Brain pericyte (primary cell): Measurements from ENCODE around the gene NPS.

Experiments used
- DNase-seq: peaks from one replicate; pipeline ENCODE4 v3.0.0-alpha.2; 2012; ENCODE audit warnings: low read depth, low spot score

Gene NPS

DNA sequence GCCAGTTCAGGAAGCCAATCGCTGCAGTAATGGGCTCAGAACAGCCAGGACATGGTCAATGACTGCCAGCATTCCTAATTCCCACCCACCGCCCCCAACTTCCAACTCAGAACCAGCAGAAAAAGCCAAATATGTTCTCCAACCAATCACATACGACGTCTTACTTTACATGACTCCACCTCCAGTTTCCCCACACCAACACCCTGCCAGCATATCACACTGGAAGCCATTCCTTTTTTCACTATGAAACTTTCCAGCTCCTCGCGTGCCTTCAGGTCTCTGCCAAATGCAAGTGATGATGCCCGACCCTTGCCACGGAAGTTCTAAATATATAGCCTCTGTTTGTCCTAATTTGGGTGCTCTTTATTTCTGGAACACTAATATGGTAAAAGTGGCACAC lies 12.5 kb downstream of the NPS start:
- no peak for DNase-seq

DNA sequence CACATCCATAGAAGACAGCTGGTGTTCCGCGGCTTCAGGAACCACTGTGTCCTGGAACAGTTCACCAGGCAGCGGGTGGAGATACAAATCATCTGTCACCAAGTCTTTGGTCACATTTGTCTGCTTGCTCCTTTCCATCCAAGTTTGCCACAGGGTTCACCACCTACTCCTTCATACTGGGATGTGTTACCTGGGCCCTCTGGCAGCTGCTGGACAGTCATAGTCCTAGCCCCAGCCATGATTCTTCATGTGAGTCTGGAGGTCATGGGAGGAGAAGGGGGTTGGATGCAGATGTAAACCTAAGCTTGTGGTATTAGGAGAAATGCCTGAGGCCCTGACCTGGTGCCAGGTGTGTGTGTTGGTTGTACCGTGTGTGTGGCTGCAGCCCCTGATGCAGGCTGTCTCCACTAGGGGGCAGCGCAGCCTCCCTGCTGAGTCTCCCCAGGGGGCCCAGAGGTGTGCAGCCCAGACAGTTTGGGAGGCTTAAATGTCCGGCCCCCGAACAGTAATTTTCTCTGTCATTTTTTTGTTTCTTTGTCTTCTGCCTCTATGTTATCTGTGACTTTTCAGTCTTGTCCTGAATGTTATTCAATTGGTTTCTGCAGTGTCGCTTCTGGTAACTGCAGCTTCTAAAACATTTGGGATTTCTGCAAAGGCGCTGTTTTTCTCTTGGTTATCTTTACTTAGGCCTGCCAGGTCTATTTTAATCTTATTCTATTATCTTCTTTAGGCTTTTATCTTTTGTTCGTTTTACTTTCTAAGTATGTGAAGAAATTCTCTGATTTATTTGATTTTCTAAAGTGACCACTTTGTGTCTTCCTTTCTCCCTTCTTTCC lies 14.8 kb downstream of the NPS start:
- no peak for DNase-seq

DNA sequence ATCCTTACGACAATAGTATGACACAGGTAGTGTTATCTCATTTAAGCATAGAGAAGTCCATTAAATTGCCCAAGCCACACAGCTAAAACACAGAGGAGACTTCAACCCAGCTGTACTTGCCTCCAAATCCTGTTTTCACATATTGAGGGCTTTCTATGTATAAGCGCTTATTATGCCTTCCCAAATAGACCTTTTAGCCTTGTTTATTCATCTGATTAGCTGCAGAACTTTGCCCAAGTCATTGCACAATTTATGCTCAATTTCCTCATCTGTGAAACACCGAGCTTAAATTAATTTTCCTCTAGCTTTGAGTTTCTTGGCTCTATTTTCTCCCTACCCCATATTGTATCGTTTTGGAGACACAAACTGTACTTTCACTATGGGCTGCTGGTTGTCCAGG lies 15.5 kb downstream of the NPS start:
- no peak for DNase-seq

DNA sequence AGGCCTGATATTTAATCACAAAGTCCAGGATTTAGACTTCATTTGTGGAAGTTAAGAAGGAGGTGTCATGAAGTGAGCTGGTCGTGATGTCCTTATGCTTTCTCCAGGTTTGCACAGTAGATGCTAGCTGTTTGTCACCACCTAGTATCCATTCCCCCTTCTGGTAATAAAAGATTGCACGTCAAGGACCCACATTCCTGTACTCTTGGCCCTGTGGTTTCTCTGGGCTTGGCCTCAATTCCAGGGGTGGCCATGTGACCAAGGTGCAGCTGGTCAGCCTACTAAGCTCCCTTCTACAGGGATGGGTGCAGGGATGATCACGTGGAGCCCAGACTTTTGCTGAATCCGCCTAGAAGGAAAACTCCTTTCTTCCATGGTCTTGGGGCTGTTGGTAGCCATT lies 16.5 kb downstream of the NPS start:
- DNase-seq = no peak

DNA sequence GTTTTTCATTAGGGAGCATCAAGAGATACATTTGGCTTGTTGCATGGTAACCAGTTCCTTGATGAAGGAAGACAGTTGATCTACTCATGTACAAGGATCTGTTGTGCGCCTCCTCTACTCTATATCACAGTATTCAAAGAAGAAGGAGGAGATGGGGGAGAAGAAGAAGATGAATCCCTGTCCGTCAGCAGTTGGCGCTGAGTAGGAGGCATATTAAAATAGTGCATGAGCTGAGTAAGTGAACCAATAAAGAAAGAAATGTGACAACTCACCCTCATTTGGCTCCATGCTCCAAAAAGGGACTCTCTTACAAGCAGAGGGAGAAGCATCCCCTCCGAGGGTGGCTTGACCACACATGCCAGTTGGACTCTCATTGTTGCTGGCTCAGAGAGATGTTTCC lies 20.1 kb downstream of the NPS start:
- DNase-seq = no peak

DNA sequence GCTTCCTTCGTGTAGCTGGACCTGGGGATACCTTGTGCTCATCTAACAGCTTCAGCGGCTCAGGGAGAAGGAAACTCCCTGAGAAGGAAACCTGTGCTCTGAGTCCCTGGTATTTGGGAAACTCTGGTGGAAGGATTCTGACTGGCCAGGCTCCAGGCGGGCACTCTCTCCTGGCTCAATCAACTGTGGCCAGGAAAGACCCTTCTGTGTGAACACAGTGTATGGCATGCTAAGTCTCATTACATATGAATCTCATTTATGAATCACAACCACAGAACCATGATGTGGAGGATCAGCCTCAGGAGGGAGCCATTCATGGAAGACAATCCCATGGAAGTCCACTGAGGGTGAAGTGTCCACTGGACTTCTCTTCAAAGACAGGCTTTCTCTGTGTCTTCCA lies 20.9 kb downstream of the NPS start:
- DNase-seq = no peak

DNA sequence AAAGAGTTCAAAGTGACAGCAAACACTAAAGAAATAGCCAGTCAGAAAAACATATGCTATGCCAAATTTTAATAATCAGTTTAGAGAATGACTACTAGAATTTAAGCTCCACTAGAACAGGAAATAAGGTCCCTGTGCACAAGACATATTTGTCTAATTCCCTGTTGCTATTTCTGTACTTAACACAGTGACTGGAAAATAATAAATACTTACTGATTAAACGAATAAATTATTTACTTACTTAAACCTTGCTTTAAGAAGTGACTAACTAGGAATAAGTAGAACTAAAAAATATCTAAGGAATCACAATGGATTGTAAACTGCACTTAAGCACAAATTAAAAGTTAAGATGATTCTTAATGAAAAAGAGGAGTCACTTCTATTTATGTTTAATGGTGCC lies 22.3 kb downstream of the NPS start:
- DNase-seq = no peak

DNA sequence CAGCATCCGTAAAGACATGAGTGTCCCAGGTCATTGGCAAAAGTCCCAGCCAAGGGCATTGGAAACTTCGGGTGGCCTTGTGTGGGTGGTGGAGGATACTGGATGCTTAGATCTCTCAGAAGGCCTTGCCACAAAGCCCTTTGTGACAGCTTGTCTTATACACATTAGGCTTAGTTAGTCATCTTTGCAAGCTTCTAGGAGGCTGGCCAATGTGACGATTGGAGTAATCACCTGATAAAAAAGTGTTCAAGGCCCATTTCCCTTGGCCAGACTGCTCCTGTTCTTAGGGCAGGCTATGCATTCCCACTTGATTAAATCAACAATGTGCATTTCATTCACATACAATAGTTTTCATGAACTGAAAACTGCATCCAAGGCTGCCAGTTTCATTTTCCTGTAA lies 26.9 kb downstream of the NPS start:
- DNase-seq = no peak

DNA sequence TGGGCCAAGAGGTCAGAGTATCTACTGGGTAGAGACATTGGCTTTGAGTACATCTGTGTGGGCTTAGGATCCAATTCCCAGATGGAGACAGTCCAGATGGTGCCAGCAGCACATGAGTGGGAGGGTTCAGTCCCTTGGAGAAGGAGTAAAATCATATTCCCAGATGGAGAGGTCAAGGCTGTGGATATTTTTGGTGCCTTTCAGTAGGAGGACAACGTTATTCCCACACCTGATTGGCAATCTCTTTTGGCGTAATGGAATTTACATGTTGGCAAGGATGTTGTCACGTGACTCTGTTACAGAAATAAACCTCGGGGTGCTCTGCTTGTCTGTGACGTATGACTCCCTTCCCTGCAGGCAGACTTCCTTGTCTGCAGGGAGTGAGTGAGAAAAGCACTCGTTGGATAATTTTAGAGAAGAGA lies 27.6 kb downstream of the NPS start:
- DNase-seq = no peak

DNA sequence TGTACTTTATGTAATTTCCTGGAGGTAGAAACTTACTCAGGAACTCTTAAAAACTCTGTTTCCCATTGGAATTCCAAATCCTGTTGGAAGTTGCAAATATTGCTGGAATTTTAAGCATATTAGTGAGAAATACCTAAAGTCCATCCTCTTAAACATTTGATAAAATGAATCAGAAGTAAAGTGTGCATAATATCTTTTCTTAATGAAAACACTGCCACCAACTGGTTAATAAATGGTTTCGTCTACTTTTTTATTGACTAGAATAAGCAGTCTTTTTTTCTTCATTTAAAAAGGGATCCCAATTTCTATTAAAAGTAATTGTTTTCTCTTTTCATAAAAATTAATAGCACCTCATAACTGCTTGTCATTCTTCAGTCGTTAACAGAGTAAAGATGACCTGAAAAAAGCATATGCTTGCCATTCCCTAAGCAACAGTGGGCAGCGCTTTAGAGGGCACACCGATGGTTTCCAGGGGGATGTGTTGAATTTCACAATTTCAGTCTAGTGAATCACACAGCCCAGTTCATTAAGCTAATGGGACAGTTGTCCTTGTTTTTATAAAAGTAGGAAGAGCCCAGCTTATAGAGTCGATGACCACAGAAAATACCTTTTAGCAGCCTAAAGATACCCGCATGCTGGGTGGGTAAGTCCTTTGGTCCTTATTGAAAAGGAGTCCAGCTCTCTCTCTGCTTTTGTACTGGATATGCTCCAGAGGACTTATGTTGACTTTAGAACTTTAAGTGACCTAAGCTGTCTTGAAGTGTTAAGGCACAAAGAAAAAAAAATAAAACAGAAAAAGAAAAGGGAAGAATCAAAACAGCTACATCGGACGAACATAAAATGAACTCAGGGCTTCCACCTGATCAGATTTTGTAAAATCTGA lies 28.5 kb downstream of the NPS start:
- DNase-seq = no peak

DNA sequence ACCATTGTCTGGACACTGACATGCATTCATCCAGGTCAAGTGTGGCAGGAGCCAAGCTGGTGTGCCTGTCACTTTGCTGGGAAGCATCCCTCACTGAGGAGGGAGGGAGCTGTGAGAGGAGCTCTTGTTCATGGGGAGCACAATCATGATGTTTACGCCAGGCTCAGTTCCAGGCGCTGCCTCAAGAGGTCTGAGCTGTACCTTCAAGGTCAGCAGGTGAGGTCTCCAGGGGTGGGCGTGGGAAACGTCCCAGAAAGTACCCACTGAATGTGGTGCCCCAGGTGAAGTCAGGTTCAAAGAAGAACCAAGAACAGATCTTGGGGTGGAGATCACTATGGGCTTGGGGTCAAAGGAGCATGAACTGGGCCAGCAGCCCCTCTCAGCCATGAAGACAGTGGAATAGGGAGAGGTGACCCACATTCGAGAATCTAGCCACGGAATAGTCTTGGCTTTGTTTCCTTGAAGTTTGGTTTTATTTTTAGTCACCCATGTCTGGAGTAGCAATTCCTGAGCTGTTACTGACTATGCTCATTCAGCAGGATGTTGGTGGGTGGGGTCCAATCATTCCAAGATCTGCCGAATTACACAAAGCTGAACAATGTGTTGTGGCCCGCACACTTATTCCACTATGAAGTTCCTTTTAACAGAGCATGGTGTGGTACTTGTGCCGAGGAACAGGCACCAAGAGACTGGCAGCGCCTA lies 29.3 kb downstream of the NPS start:
- no peak for DNase-seq

DNA sequence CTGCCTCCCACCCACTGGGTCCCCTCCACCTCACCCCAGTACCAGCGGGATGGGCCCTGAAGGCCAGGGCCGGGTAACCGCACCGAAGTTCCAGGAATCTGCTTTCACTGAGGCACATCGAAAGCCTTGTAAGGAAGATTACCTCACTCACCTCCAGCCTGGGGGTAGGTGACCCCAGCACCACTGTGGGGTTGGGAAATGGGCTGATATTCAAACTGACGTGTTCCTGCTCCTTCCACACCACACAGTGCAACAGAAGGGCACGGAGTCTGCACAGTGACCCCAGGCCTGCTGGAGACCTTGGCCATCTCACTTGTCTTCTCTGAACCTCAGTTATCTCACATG lies 29.8 kb downstream of the NPS start:
- no peak for DNase-seq

DNA sequence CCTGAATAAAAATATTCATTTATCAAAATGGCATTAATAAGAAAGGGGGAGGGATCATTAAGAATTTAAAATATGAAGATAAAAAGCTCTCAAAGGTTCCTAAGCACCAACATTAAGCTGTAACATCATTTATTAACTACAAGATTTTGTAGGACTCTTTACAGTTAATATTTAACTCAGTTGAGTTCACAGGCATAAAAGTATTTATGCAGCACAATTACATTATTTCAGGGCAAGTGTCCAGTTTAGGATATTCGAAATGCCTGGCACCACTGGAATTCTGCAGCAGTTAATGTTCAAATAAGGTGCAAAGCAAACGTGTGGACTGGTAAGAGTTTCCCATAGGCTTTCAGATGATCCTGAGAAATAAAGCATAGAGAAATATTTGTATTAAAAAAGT lies 30.5 kb downstream of the NPS start:
- no peak for DNase-seq

DNA sequence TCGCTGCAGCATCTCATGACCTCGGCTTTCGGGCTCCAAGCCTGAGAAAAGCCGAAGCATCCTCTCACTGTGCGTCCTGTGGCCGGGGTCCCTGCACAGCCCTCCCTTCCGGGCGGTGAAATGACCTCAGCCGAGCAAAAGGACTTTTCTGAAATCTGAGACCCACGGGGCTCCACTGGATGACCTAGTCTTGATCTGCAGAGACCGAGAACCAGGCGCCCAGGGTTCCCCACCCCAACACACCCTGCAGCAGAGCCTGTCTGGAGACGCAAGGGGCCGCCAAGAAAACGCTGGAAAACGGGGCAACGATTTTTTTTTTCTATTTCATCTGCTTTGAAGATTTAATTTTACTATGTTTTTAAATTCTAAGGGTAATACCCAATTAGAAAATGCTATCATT lies 31.7 kb downstream of the NPS start:
- DNase-seq = no peak

DNA sequence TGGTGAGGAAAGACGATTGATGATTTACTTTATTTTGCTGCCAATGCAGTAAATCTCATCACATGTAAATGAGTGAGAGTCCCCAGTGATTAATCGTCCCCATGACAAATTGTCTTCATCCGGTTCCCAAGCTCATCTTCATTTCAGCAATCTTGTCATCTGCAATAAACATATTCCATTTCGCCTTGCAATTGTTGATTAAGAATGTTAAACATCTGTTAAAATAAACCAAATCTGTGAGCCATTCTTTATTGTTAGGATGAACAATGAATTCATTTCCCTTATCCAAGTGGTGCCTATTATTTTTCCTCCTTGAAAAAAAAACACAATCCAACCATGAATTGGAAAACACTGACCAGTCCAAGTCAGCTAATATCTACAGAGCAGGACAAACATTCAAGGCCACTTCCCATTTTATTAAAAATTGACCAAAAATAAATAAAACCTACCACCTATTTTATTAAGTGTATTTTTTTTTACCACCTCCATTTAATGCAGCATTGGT lies 36.5 kb downstream of the NPS start:
- no peak for DNase-seq

DNA sequence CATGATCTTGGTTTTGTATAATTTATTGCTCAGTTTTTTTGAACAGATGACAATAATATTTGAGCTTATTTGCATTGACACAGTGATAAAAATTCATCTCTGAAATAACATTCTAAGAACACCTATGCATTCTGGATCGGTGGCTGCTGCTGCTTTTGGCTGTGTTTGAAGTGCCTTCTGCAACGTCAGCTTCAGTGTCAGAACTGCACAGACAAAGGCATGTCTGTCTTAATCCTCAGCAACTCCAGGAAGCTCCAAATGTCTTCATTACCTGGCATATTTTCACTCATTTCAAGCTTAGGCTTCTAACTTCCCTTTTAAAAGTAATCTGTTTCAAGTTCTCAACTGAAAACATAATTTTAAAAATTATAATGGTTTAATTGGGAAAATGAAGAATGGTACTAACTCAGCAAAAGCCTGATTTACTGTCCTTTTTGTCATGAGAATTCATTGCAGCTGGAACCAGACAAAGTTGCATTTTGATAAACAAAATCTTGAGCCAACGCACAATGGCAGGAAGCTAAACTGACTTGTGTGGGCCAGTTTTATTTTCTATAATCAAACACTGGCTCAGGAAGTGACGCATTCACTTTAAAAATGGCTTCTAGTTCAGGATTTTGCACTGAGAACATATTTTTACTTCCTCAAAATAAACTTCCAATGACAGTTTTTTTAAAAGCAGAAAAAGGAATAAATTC lies 38.7 kb downstream of the NPS start:
- DNase-seq = no peak

DNA sequence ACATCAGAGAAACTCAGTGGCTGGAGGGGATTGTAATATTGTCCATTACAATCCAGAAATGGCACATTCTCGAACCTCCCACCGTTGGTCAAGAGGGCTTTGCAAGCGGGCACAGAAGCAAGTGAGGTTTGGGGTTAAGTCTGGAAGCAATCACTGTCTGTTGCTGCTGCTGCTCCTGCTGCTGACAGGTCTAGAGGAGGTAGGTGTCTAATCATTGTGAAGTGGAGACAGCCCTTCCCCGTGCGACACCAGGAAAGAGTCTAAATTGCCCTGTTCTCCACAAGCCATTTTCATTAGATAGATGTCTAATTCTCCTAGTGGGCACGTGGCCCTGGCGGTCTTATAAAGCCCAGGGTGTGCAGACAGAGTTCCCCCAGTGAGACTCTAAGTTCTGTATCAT lies 43.5 kb downstream of the NPS start:
- no peak for DNase-seq

DNA sequence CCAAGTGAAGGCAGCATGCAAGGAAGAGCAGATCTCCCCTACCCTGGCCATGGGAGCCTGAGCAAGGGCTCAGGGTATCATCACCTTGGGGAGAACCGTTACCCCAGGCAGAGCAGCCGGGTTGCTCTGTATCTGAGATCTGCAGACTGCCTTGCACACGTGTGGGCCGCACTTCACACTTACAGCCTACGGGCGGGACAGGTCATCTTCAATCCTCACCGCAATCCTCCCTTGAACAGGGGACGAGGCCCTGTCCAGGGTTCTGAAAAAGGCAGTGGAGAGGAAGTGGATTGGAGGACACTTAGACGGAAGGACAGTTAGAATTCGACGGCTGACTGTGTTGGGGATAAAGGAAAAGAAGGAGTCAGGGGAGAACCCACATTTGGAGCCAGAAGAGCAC lies 51.4 kb downstream of the NPS start:
- DNase-seq = no peak
